Memory B cell (primary cell): ENCODE results near the gene SLC45A3.
"Not testable (repeated sequence)": the region's sequence is repeated elsewhere in the genome, so short reads cannot be mapped to it uniquely, and the experiment has no call there.

ENCODE experiments used
- ATAC-seq: fragments of 150-1000 bp; cut with Tn5 transposase; 2 replicates; pipeline ENCODE4 v1.10.0; 2021; ENCODE audit warnings: low read depth, mild to moderate bottlenecking, moderate library complexity
- DNase-seq, 2 donors: peaks; one replicate each; pipeline ENCODE4 v3.0.0; 2022; ENCODE audit warnings: low spot score in 2 of 2
- H3K27ac Mint-ChIP-seq: one replicate; pipeline ENCODE4 v1.8.0; 2022; ENCODE audit warnings: mild to moderate bottlenecking, moderate library complexity, mixed read lengths
- H3K27me3 Mint-ChIP-seq: one replicate; pipeline ENCODE4 v1.8.0; 2022; ENCODE audit warnings: mixed read lengths
- H3K36me3 Mint-ChIP-seq: one replicate; pipeline ENCODE4 v1.8.0; 2022; ENCODE audit warnings: mild to moderate bottlenecking, mixed read lengths
- H3K4me1 Mint-ChIP-seq: one replicate; pipeline ENCODE4 v1.8.0; 2022; ENCODE audit warnings: mixed read lengths
- H3K4me3 Mint-ChIP-seq: one replicate; pipeline ENCODE4 v1.8.0; 2022; ENCODE audit warnings: mild to moderate bottlenecking, moderate library complexity, mixed read lengths
- H3K9me3 Mint-ChIP-seq: one replicate; pipeline ENCODE4 v1.8.0; 2022; ENCODE audit warnings: mixed read lengths

SLC45A3 gene

GRCh38 chr1:205680073-205680851 is at the start of gene SLC45A3:
Gene SLC45A3, minus strand, starts transcription at chr1:205680509. Its CDS starts 15,853 bp downstream, at chr1:205664656.
- peaks cover 32% of the 10 kb centered on the region for H3K4me1 Mint-ChIP-seq
- H3K27ac Mint-ChIP-seq, result peak within 1 kb of the TSS; percentile 78
- H3K9me3 Mint-ChIP-seq, result no peaks in the 10 kb centered on the region
- no peaks in the 10 kb centered on the region for H3K27me3 Mint-ChIP-seq
- peak within 1 kb of the TSS; percentile 87 for H3K4me3 Mint-ChIP-seq
- ATAC-seq, result peak; percentile 68
- no peaks in the 10 kb centered on the region for H3K36me3 Mint-ChIP-seq
- peak in 1 of 2 donors; percentile 54 for DNase-seq

- Mint-ChIP-seq H3K27me3 (no peaks in the 10 kb centered on the region), H3K27ac (no peak overlapping the region), H3K4me3 (no peak overlapping the region), H3K36me3 (peaks cover 10% of the 10 kb centered on the region), H3K4me1 (no peaks in the 10 kb centered on the region), H3K9me3 (no peaks in the 10 kb centered on the region)
- DNase-seq (no peak), ATAC-seq (no peak)
Observed at GRCh38 chr1:205726619-205727125, 46.4 kb upstream of the SLC45A3 start.

GRCh38 chr1:205725514-205725913 is 45.2 kb upstream of the SLC45A3 start:
- H3K4me3 Mint-ChIP-seq, result no peak overlapping the region
- H3K27me3 Mint-ChIP-seq, result no peaks in the 10 kb centered on the region
- DNase-seq, result no peak
- peaks cover 15% of the 10 kb centered on the region for H3K36me3 Mint-ChIP-seq
- no peaks in the 10 kb centered on the region for H3K4me1 Mint-ChIP-seq
- no peak overlapping the region for H3K27ac Mint-ChIP-seq
- no peak for ATAC-seq
- no peaks in the 10 kb centered on the region for H3K9me3 Mint-ChIP-seq

- not testable (repeated sequence) for H3K4me1 Mint-ChIP-seq, DNase-seq, H3K27ac Mint-ChIP-seq, H3K4me3 Mint-ChIP-seq, ATAC-seq, H3K9me3 Mint-ChIP-seq, H3K27me3 Mint-ChIP-seq
- peaks cover 35% of the 10 kb centered on the region for H3K36me3 Mint-ChIP-seq
Observed at GRCh38 chr1:205720740-205721139, 40.4 kb upstream of the SLC45A3 start.

- Mint-ChIP-seq H3K9me3 (no peaks in the 10 kb centered on the region), H3K27ac (no peak overlapping the region), H3K27me3 (no peaks in the 10 kb centered on the region), H3K4me3 (no peak overlapping the region), H3K36me3 (peaks cover 34% of the 10 kb centered on the region), H3K4me1 (peaks cover 9% of the 10 kb centered on the region)
- DNase-seq, result no peak
- ATAC-seq, result no peak
Observed at GRCh38 chr1:205719762-205720161, 39.5 kb upstream of the SLC45A3 start.

- no peak for DNase-seq
- Mint-ChIP-seq H3K4me1 (peaks cover 9% of the 10 kb centered on the region), H3K27me3 (no peaks in the 10 kb centered on the region), H3K4me3 (no peak overlapping the region), H3K9me3 (no peaks in the 10 kb centered on the region), H3K27ac (no peak overlapping the region), H3K36me3 (peaks cover 32% of the 10 kb centered on the region)
- ATAC-seq, result no peak
Observed at GRCh38 chr1:205719015-205719414, 38.7 kb upstream of the SLC45A3 start.

GRCh38 chr1:205716371-205717132 is 36.2 kb upstream of the SLC45A3 start:
- peak overlapping the region; percentile 38 for H3K27ac Mint-ChIP-seq
- H3K4me1 Mint-ChIP-seq, result peaks cover 11% of the 10 kb centered on the region
- H3K27me3 Mint-ChIP-seq, result no peaks in the 10 kb centered on the region
- H3K9me3 Mint-ChIP-seq, result no peaks in the 10 kb centered on the region
- no peak overlapping the region for H3K4me3 Mint-ChIP-seq
- peaks cover 25% of the 10 kb centered on the region for H3K36me3 Mint-ChIP-seq
- ATAC-seq (no peak), DNase-seq (no peak)

- ATAC-seq (peak; percentile 37), DNase-seq (no peak)
- Mint-ChIP-seq H3K36me3 (peaks cover 21% of the 10 kb centered on the region), H3K9me3 (no peaks in the 10 kb centered on the region), H3K27ac (peak overlapping the region; percentile 73), H3K27me3 (no peaks in the 10 kb centered on the region), H3K4me1 (peaks cover 16% of the 10 kb centered on the region), H3K4me3 (no peak overlapping the region)
Observed at GRCh38 chr1:205715628-205716027, 35.3 kb upstream of the SLC45A3 start.

GRCh38 chr1:205714906-205715246 is 34.6 kb upstream of the SLC45A3 start:
- DNase-seq (no peak), ATAC-seq (no peak)
- H3K27me3 Mint-ChIP-seq, result no peaks in the 10 kb centered on the region
- H3K4me3 Mint-ChIP-seq, result no peak overlapping the region
- peaks cover 15% of the 10 kb centered on the region for H3K36me3 Mint-ChIP-seq
- H3K9me3 Mint-ChIP-seq, result no peaks in the 10 kb centered on the region
- H3K4me1 Mint-ChIP-seq, result peaks cover 14% of the 10 kb centered on the region
- peak overlapping the region; percentile 73 for H3K27ac Mint-ChIP-seq

GRCh38 chr1:205714190-205714905 is 34.0 kb upstream of the SLC45A3 start:
- Mint-ChIP-seq H3K4me3 (no peak overlapping the region), H3K36me3 (peaks cover 10% of the 10 kb centered on the region), H3K4me1 (peaks cover 14% of the 10 kb centered on the region), H3K27me3 (no peaks in the 10 kb centered on the region), H3K9me3 (no peaks in the 10 kb centered on the region), H3K27ac (peak overlapping the region; percentile 73)
- ATAC-seq, result no peak
- no peak for DNase-seq

GRCh38 chr1:205711105-205712048 is 31.1 kb upstream of the SLC45A3 start:
- H3K4me3 Mint-ChIP-seq, result no peak overlapping the region
- ATAC-seq (peak; percentile 97), DNase-seq (peak; percentile 70 to 73)
- H3K4me1 Mint-ChIP-seq, result peaks cover 16% of the 10 kb centered on the region
- no peak overlapping the region for H3K27ac Mint-ChIP-seq
- H3K27me3 Mint-ChIP-seq, result no peaks in the 10 kb centered on the region
- peaks cover 1% of the 10 kb centered on the region for H3K36me3 Mint-ChIP-seq
- no peaks in the 10 kb centered on the region for H3K9me3 Mint-ChIP-seq

GRCh38 chr1:205710201-205711062 is 30.1 kb upstream of the SLC45A3 start:
- Mint-ChIP-seq H3K27me3 (no peaks in the 10 kb centered on the region), H3K27ac (no peak overlapping the region), H3K36me3 (no peaks in the 10 kb centered on the region), H3K4me1 (peaks cover 15% of the 10 kb centered on the region), H3K4me3 (no peak overlapping the region), H3K9me3 (no peaks in the 10 kb centered on the region)
- ATAC-seq, result no peak
- DNase-seq, result no peak
